ENCODE measurements around the gene ALAS2. TPM values are rescaled to one million over a fixed set of nuclear protein-coding genes. Genes with fewer than 3 reads are reported as not detected.
"Not testable (repeated sequence)": the region's sequence is repeated elsewhere in the genome, so short reads cannot be mapped to it uniquely, and the experiment has no call there.

Gene ALAS2
- total RNA-seq, 1 donor from 2014 or later = not detected

GRCh38 chrX:55006827-55007621 is 23.8 kb downstream of the ALAS2 start:
- intact Hi-C loops (cut with micrococcal nuclease) = loop anchor here (10.0 kb wide), 2 partner anchors 1322 to 1922 kb away; partner anchors contain the start of genes HUWE1 and TSPYL2

GRCh38 chrX:55005256-55005655 is 25.5 kb downstream of the ALAS2 start:
- intact Hi-C loops (cut with micrococcal nuclease) = loop anchor here (10.0 kb wide), 2 partner anchors 1320 to 1920 kb away; partner anchors contain the start of genes HUWE1 and TSPYL2

GRCh38 chrX:55004231-55004630 is 26.5 kb downstream of the ALAS2 start:
- intact Hi-C loops (cut with micrococcal nuclease) = loop anchor here (5.0 to 10.0 kb wide), 3 partner anchors 1228 to 1919 kb away; partner anchors contain the start of genes HUWE1, KLF8 and TSPYL2

GRCh38 chrX:54999717-55000598 is 30.8 kb downstream of the ALAS2 start, which contains the start of gene APEX2:
Gene APEX2, plus strand, starts transcription at chrX:55000363. Its CDS starts 60 bp downstream, at chrX:55000423.
- intact Hi-C loops (cut with micrococcal nuclease) = loop anchor here (1.0 to 10.0 kb wide), 14 partner anchors 57 to 1915 kb away; partner anchors contain the start of genes FAM120C, GNL3L, HUWE1 and KDM5C

GRCh38 chrX:54995621-54996020 is 35.2 kb downstream of the ALAS2 start:
- intact Hi-C loops (cut with micrococcal nuclease) = loop anchor here (10.0 kb wide), 1 partner anchor 1771 kb away; the partner anchor contains the start of gene KDM5C

- intact Hi-C loops (cut with micrococcal nuclease) = loop anchor here (10.0 kb wide), 1 partner anchor 1770 kb away; the partner anchor contains the start of gene KDM5C
Observed at GRCh38 chrX:54994668-54995351, 36.0 kb downstream of the ALAS2 start.

GRCh38 chrX:54994099-54994498 is 36.7 kb downstream of the ALAS2 start, which contains the start of gene PFKFB1:
Gene PFKFB1, minus strand, starts transcription at chrX:54994188. Its CDS starts 181 bp downstream, at chrX:54994007.
- intact Hi-C loops (cut with micrococcal nuclease) = loop anchor here (10.0 kb wide), 1 partner anchor 1769 kb away; the partner anchor contains the start of gene KDM5C

- intact Hi-C loops (cut with micrococcal nuclease) = loop anchor here (10.0 kb wide), 1 partner anchor 1768 kb away; the partner anchor contains the start of gene KDM5C
Observed at GRCh38 chrX:54992911-54993622, 37.7 kb downstream of the ALAS2 start.

GRCh38 chrX:54991706-54992105 is 39.1 kb downstream of the ALAS2 start:
- intact Hi-C loops (cut with micrococcal nuclease) = loop anchor here (10.0 kb wide), 1 partner anchor 1767 kb away; the partner anchor contains the start of gene KDM5C

- intact Hi-C loops (cut with micrococcal nuclease) = not testable (repeated sequence)
Observed at GRCh38 chrX:54983306-54983705, 47.5 kb downstream of the ALAS2 start.

- intact Hi-C loops (cut with micrococcal nuclease) = no loop called here
Observed at GRCh38 chrX:54980334-54980733, 50.4 kb downstream of the ALAS2 start.

- intact Hi-C loops (cut with micrococcal nuclease) = no loop called here
Observed at GRCh38 chrX:54979432-54979831, 51.3 kb downstream of the ALAS2 start.

- intact Hi-C loops (cut with micrococcal nuclease) = no loop called here
Observed at GRCh38 chrX:54978448-54978847, 52.3 kb downstream of the ALAS2 start.

- intact Hi-C loops (cut with micrococcal nuclease) = no loop called here
Observed at GRCh38 chrX:54977387-54977786, 53.4 kb downstream of the ALAS2 start.

GRCh38 chrX:54964766-54965497 is 65.8 kb downstream of the ALAS2 start:
- intact Hi-C loops (cut with micrococcal nuclease) = no loop called here

GRCh38 chrX:54961750-54962149 is 69.0 kb downstream of the ALAS2 start:
- intact Hi-C loops (cut with micrococcal nuclease) = no loop called here
